ENCODE measurements around the gene USP17L25.
"Not testable (repeated sequence)": the region's sequence is repeated elsewhere in the genome, so short reads cannot be mapped to it uniquely, and the experiment has no call there.

Gene USP17L25, protein sequence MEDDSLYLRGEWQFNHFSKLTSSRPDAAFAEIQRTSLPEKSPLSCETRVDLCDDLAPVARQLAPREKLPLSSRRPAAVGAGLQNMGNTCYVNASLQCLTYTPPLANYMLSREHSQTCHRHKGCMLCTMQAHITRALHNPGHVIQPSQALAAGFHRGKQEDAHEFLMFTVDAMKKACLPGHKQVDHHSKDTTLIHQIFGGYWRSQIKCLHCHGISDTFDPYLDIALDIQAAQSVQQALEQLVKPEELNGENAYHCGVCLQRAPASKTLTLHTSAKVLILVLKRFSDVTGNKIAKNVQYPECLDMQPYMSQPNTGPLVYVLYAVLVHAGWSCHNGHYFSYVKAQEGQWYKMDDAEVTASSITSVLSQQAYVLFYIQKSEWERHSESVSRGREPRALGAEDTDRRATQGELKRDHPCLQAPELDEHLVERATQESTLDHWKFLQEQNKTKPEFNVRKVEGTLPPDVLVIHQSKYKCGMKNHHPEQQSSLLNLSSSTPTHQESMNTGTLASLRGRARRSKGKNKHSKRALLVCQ

GRCh38 chr4:9329611-9330010 is at the start of gene USP17L25:
Gene USP17L25 (plus strand): TSS chr4:9329911. CDS start chr4:9329911, 0 bp downstream.
- not testable (repeated sequence) for FAIRE-seq

GRCh38 chr4:9324191-9324590 is 5.5 kb upstream of the USP17L25 start:
- not testable (repeated sequence) for FAIRE-seq

- not testable (repeated sequence) for FAIRE-seq
These were observed 4.8 kb upstream of the USP17L25 start, which contains the start of gene USP17L24 for GRCh38 chr4:9324865-9325264. Gene USP17L24 (plus strand): TSS chr4:9325165. CDS start chr4:9325165, 0 bp downstream.

DNA sequence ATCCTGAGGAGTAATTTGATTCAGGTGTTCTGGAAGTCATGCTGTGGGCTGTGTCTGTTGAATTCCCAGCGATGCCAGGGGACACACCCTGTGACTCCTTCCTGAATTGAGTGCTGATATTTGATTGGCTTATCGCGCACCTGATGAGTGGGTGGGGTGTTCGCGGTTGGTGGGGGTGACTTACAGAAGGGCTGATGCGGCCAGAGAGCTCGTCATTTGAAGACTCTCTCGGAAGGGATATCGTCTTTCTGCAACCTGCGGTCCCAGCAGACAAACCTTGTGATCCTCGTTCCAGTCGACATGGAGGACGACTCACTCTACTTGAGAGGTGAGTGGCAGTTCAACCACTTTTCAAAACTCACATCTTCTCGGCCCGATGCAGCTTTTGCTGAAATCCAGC is 4.6 kb downstream of the USP17L25 start, which contains the start of gene USP17L26:
TSS of gene USP17L26 (plus strand) at position 301 of the 400 bp plus-strand sequence. CDS start at position 301, 0 bp downstream.
- not testable (repeated sequence) for FAIRE-seq

- FAIRE-seq: not testable (repeated sequence)
These were observed 9.4 kb downstream of the USP17L25 start, which contains the start of gene USP17L5 for GRCh38 chr4:9339103-9339502. Gene USP17L5 (plus strand): TSS chr4:9339403. CDS start chr4:9339403, 0 bp downstream.

GRCh38 chr4:9343848-9344247 is 14.1 kb downstream of the USP17L25 start, which contains the start of gene USP17L27:
Gene USP17L27 (plus strand): TSS chr4:9344148. CDS start chr4:9344148, 0 bp downstream.
- not testable (repeated sequence) for FAIRE-seq

DNA sequence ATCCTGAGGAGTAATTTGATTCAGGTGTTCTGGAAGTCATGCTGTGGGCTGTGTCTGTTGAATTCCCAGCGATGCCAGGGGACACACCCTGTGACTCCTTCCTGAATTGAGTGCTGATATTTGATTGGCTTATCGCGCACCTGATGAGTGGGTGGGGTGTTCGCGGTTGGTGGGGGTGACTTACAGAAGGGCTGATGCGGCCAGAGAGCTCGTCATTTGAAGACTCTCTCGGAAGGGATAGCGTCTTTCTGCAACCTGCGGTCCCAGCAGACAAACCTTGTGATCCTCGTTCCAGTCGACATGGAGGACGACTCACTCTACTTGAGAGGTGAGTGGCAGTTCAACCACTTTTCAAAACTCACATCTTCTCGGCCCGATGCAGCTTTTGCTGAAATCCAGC is 18.9 kb downstream of the USP17L25 start, which contains the start of gene USP17L28:
TSS of gene USP17L28 (plus strand) at position 301 of the 400 bp plus-strand sequence. CDS start at position 301, 0 bp downstream.
- not testable (repeated sequence) for FAIRE-seq

DNA sequence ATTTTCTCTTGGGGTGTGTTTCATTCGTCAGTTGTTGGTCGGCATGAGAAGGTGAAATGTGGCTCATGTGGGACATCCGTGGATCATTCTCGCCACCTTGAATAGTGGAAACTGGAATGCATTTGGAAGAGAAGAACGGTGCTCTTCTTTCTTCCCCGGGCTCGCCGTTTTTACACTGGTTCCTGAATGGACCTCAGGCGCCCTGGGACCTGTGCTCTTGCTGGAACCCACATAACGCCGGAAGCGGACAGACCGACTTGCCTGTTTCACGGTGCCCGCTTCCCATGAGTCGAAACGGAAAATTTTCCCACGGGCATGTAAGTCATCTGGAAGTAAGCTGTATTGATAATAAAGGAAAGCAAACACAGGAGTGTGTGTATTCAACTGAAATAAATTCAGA is 21.2 kb downstream of the USP17L25 start:
- not testable (repeated sequence) for FAIRE-seq

DNA sequence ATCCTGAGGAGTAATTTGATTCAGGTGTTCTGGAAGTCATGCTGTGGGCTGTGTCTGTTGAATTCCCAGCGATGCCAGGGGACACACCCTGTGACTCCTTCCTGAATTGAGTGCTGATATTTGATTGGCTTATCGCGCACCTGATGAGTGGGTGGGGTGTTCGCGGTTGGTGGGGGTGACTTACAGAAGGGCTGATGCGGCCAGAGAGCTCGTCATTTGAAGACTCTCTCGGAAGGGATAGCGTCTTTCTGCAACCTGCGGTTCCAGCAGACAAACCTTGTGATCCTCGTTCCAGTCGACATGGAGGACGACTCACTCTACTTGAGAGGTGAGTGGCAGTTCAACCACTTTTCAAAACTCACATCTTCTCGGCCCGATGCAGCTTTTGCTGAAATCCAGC is 23.6 kb downstream of the USP17L25 start, which contains the start of gene USP17L29:
TSS of gene USP17L29 (plus strand) at position 301 of the 400 bp plus-strand sequence. CDS start at position 301, 0 bp downstream.
- FAIRE-seq: not testable (repeated sequence)

- not testable (repeated sequence) for FAIRE-seq
These were observed 33.1 kb downstream of the USP17L25 start, which contains the start of gene USP17L30 for GRCh38 chr4:9362829-9363228. Gene USP17L30 (plus strand): TSS chr4:9363129. CDS start chr4:9363129, 0 bp downstream.

GRCh38 chr4:9379881-9380280 is 50.2 kb downstream of the USP17L25 start:
- FAIRE-seq: not testable (repeated sequence)
